Uterus (tissue), 4 donors: Measurements from ENCODE around the gene SCGB2B2. TPM values are rescaled to one million over a fixed set of nuclear protein-coding genes. Genes with fewer than 3 reads are reported as not detected.

Experiments used
- DNase-seq, 2 donors: peaks; one replicate each; pipeline ENCODE4 v3.0.0-alpha.2; 2019 to 2020
- H3K27ac ChIP-seq, 2 donors: fragments of 200-600 bp; sonication (generic); 1 replicate in 1 of 2; 2 replicates in 1 of 2; pipeline ENCODE4 v1.5.1; 2016 to 2018
- H3K27me3 ChIP-seq, 2 donors: fragments of 200-600 bp; sonication (generic); one replicate each; pipeline ENCODE4 v1.5.1; 2018 to 2019; ENCODE audit warnings: control low read depth in 1 of 2
- H3K36me3 ChIP-seq, 2 donors: fragments of 200-600 bp; sonication (generic); one replicate each; pipeline ENCODE4 v1.5.1; 2019; ENCODE audit warnings: control low read depth in 1 of 2
- H3K4me1 ChIP-seq, 2 donors: fragments of 200-600 bp; sonication (generic); one replicate each; pipeline ENCODE4 v1.5.1; 2018 to 2019; ENCODE audit warnings: control low read depth in 1 of 2
- H3K4me3 ChIP-seq, 2 donors: fragments of 200-600 bp; sonication (generic); 1 replicate in 1 of 2; 2 replicates in 1 of 2; pipeline ENCODE4 v1.5.1; 2018 to 2019; ENCODE audit warnings: mild to moderate bottlenecking in 1 of 2
- H3K9me3 ChIP-seq, 2 donors: fragments of 200-600 bp; sonication (generic); one replicate each; pipeline ENCODE4 v1.5.1; 2019; ENCODE audit warnings: control low read depth in 1 of 2
- POLR2A ChIP-seq, 2 donors: fragments of 450-650 bp; IDR thresholded peaks; one replicate each; pipeline ENCODE4 v1.6.1; 2016; ENCODE audit warnings: antibody characterized with exemption in 2 of 2, mild to moderate bottlenecking in 1 of 2, moderate library complexity in 1 of 2
- intact Hi-C: fragments of 100-400 bp; cut with DNase I; formaldehyde crosslinking; loops from one replicate; pipeline ENCODE4 v1.15.1; 2023; ENCODE audit warnings: low total_unique reads
- total RNA-seq, 4 donors: library from RNA; depleted of rRNA in 3 of 4; stranded (reverse); fragments of >200 nt in 3 of 4; gene quantifications; one replicate each; pipeline versions ENCODE4 v1.1.0 to v1.2.4, GENCODE V29; 2014 to 2023
- TF ChIP-seq, protein P1 (sequence below), 4 experiments: fragments of 200-600 bp in 2 of 4; fragments of 450-650 bp in 2 of 4; sonication (generic) in 2 of 4; IDR thresholded peaks; one replicate each; pipeline ENCODE4 v1.5.1; 2016 to 2019; ENCODE audit warnings: antibody characterized with exemption in 4 of 4, mild to moderate bottlenecking in 2 of 4, moderate library complexity in 1 of 4
- donor health status: DM: yes; HTN: yes; CAD: no.

The SCGB2B2 gene
- total RNA-seq, 4 donors from 2014 or later = 0.98 TPM; not detected in 3

DNA sequence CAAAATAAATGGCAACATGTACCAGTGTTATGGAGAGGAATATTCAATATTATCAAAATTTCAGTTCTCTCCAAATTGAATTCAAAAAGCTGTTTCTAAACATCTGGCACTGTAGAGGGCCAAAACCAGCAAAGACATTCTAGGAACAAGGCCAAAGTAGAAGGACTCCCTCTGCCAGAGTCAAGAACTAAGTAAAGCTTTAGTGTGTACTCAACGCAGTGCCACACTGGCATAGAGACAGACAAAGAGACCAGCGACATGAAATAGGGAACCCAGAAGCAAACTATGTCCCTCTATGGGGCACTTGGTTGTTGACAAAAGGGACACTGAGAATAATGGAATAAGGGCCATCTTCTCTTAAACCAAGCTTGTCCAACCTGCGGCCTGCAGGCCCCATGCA is 15.6 kb downstream of the SCGB2B2 start:
- TF ChIP-seq, protein P1, sequence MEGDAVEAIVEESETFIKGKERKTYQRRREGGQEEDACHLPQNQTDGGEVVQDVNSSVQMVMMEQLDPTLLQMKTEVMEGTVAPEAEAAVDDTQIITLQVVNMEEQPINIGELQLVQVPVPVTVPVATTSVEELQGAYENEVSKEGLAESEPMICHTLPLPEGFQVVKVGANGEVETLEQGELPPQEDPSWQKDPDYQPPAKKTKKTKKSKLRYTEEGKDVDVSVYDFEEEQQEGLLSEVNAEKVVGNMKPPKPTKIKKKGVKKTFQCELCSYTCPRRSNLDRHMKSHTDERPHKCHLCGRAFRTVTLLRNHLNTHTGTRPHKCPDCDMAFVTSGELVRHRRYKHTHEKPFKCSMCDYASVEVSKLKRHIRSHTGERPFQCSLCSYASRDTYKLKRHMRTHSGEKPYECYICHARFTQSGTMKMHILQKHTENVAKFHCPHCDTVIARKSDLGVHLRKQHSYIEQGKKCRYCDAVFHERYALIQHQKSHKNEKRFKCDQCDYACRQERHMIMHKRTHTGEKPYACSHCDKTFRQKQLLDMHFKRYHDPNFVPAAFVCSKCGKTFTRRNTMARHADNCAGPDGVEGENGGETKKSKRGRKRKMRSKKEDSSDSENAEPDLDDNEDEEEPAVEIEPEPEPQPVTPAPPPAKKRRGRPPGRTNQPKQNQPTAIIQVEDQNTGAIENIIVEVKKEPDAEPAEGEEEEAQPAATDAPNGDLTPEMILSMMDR (IDR thresholded peaks at IDR 0.05) = no peak
- TF ChIP-seq POLR2A (IDR thresholded peaks at IDR 0.05) = no peak
- intact Hi-C loops = no loop called here
- Histone ChIP-seq H3K4me3 (no peak overlapping the region), H3K27ac (no peak overlapping the region), H3K27me3 (no peaks in the 10 kb centered on the region), H3K4me1 (no peaks in the 10 kb centered on the region), H3K36me3 (no peaks in the 10 kb centered on the region), H3K9me3 (no peaks in the 10 kb centered on the region)
- no peak for DNase-seq

DNA sequence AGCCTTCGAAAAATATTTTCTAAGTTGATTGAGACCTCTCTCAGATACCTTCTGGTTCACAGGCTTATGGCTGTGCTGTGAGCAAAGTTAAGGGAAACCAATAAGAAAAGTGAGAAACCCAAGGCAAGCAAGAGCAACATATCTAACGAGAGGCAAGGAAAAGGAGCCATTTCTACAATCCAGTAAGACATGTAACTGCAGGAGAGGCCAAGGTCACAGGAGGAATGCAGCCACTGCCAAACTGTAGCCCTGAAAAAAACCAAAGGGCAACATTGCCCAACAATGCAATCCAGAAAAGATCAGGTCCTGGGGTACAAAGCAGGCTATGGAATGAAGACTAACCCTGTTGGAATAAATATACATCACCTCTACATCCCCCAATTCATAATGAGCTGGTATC is 21.3 kb downstream of the SCGB2B2 start:
- Histone ChIP-seq H3K27me3 (no peaks in the 10 kb centered on the region), H3K27ac (no peak overlapping the region), H3K4me3 (no peak overlapping the region), H3K9me3 (no peaks in the 10 kb centered on the region), H3K4me1 (no peaks in the 10 kb centered on the region), H3K36me3 (no peaks in the 10 kb centered on the region)
- TF ChIP-seq, protein P1 (IDR thresholded peaks at IDR 0.05) = no peak
- no peak for TF ChIP-seq POLR2A (IDR thresholded peaks at IDR 0.05)
- DNase-seq = no peak
- intact Hi-C loops = no loop called here

DNA sequence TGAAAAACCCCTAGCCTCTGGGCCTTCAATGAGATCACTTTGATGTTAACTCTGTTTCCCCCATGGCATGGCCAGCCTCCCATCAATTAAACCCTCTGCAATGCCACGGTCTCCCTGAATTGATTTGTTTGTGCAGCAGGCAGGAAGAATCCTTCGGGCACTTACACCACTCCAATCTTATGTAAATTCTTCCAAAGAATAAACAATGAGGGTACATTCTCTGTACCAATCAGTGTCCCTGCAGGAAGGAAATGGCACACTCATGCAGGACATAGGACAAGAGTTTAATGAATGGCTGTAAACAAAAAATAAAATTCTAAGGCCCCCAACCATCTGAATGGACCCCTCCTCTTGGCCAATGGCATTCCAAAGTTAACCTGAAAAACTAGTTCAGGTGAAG is 22.2 kb downstream of the SCGB2B2 start:
- no peak overlapping the region for H3K27ac ChIP-seq
- no peaks in the 10 kb centered on the region for H3K36me3 ChIP-seq
- no peaks in the 10 kb centered on the region for H3K27me3 ChIP-seq
- H3K9me3 ChIP-seq = no peaks in the 10 kb centered on the region
- H3K4me1 ChIP-seq = no peaks in the 10 kb centered on the region
- intact Hi-C loops = no loop called here
- no peak overlapping the region for H3K4me3 ChIP-seq
- TF ChIP-seq POLR2A (IDR thresholded peaks at IDR 0.05) = no peak
- TF ChIP-seq, protein P1 (IDR thresholded peaks at IDR 0.05) = no peak
- DNase-seq = no peak

DNA sequence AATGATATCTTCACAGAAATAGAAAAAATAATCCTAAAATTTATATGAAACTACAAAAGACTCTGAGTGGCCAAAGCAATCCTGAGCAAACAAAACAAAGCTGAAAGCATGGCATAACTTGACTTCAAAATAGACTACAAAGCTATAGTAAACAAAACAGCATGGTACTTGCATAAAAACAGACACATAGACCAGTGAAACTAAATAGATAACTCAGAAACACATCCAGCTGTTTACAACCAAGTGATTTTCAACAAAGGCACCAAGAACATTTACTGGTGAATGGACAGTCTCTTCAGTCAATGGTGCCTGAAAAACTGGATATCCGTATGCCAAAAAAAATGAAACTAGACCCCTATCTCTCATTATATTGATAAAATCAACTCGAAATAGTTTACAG is 25.2 kb downstream of the SCGB2B2 start:
- Histone ChIP-seq H3K4me1 (no peaks in the 10 kb centered on the region), H3K4me3 (no peak overlapping the region), H3K36me3 (no peaks in the 10 kb centered on the region), H3K27ac (no peak overlapping the region), H3K9me3 (no peaks in the 10 kb centered on the region), H3K27me3 (no peaks in the 10 kb centered on the region)
- DNase-seq = no peak
- no peak for TF ChIP-seq POLR2A (IDR thresholded peaks at IDR 0.05)
- TF ChIP-seq, protein P1 (IDR thresholded peaks at IDR 0.05) = no peak
- intact Hi-C loops = no loop called here

DNA sequence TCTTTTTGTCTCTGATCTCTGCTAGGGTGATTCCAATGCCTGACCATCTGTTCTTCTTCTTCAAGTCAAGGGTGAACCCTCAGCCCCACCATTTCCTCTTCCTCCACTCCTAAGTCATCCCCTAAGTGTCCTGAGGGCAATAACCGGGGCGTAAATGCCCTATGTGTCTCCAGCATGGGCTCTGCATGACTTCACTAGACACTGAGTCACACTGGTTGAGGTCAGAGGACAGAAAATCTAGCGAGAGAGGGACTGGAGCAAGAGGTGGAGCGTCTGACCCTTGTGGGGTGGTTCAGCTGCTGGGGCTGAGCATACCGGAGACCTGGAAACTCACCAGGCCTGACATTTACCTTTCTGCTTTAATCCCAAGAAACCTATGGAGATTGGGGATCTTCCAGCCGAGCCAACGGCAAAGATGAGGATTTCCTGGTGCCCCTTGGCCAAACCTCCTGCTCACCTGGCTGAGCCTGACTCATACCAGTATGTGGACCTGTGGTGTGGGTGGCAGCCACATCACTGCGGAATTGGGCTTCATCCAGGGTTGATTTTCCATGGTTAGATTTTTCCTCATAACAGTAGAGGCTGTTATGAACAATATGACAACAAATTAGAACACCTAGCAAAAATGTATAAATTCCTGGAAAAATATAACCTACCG is 26.9 kb downstream of the SCGB2B2 start:
- Histone ChIP-seq H3K4me1 (no peaks in the 10 kb centered on the region), H3K27me3 (no peaks in the 10 kb centered on the region), H3K9me3 (no peaks in the 10 kb centered on the region), H3K27ac (no peak overlapping the region), H3K36me3 (no peaks in the 10 kb centered on the region), H3K4me3 (no peak overlapping the region)
- DNase-seq = no peak
- TF ChIP-seq POLR2A (IDR thresholded peaks at IDR 0.05) = no peak
- TF ChIP-seq, protein P1 (IDR thresholded peaks at IDR 0.05) = no peak
- intact Hi-C loops = no loop called here
